Measurements from ENCODE around the gene RIPOR3. TPM values are rescaled to one million over a fixed set of nuclear protein-coding genes. Genes with fewer than 3 reads are reported as not detected.

RIPOR3 gene
- polyA plus RNA-seq, 1 donor (not counting 4 experiments of a cell fraction or from before 2014, with no cell fraction given) = 0.10 TPM

DNA sequence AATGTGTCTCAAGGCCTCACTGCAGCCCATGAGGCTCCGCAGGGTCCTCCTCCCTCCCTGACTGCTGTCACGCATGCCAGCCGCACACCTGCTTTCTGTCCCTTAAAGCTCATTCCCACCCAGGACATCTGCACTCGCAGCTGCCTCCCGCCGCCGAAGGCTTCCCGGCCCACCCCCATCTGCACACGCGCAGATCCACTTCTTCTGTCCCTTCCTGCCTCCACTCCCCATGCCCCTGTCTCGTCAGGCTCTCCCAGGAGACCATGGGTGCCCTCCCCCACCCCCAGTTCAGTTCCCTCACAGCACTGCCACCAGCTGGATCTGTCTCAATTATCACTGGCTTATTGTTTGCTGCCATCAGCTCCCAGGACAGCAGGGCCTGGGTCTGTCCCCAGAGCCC, 63.0 kb downstream of the RIPOR3 start:
- Histone ChIP-seq H4K20me1 (ENCODE audit: control insufficient read depth, extremely low read depth, insufficient read depth, low read length) (no peaks in the 10 kb centered on the region), H3K27me3 (ENCODE audit: control insufficient read depth, extremely low read depth, insufficient read depth, low read length) (peaks cover 13% of the 10 kb centered on the region), H3K9me3 (ENCODE audit: control insufficient read depth, low read depth, low read length) (no peaks in the 10 kb centered on the region), H2AFZ (ENCODE audit: control insufficient read depth, low read length) (no peak overlapping the region), H3K9ac (ENCODE audit: control insufficient read depth, extremely low read depth, insufficient read depth, low read length) (no peak overlapping the region), H3K79me2 (ENCODE audit: control insufficient read depth, insufficient read depth, low read length) (no peaks in the 10 kb centered on the region), H3K27ac (ENCODE audit: control insufficient read depth, insufficient read depth, low read length) (no peak overlapping the region), H3K4me1 (ENCODE audit: control insufficient read depth, extremely low read depth, insufficient read depth, low read length) (peaks cover 14% of the 10 kb centered on the region), H3K9me1 (ENCODE audit: control insufficient read depth, extremely low read depth, insufficient read depth, low read length) (no peaks in the 10 kb centered on the region), H3K4me3 (ENCODE audit: control insufficient read depth in 2 of 3, extremely low read depth in 1 of 3, insufficient read depth in 2 of 3, low read depth in 1 of 3, low read length in 3 of 3) (no peak overlapping the region), H3K36me3 (ENCODE audit: control insufficient read depth in 2 of 2, extremely low read depth in 1 of 2, insufficient read depth in 2 of 2, low read length in 2 of 2) (no peaks in the 10 kb centered on the region), H3K4me2 (ENCODE audit: control insufficient read depth, extremely low read depth, insufficient read depth, low read depth, low read length) (no peak overlapping the region)
- TF ChIP-seq, protein P1, sequence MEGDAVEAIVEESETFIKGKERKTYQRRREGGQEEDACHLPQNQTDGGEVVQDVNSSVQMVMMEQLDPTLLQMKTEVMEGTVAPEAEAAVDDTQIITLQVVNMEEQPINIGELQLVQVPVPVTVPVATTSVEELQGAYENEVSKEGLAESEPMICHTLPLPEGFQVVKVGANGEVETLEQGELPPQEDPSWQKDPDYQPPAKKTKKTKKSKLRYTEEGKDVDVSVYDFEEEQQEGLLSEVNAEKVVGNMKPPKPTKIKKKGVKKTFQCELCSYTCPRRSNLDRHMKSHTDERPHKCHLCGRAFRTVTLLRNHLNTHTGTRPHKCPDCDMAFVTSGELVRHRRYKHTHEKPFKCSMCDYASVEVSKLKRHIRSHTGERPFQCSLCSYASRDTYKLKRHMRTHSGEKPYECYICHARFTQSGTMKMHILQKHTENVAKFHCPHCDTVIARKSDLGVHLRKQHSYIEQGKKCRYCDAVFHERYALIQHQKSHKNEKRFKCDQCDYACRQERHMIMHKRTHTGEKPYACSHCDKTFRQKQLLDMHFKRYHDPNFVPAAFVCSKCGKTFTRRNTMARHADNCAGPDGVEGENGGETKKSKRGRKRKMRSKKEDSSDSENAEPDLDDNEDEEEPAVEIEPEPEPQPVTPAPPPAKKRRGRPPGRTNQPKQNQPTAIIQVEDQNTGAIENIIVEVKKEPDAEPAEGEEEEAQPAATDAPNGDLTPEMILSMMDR (optimal IDR thresholded peaks at IDR 0.05 in 1 of 3, IDR thresholded peaks at IDR 0.05 in 1 of 3, conservative IDR thresholded peaks at IDR 0.05 in 1 of 3; ENCODE audit: extremely low read depth in 1 of 3, insufficient read depth in 2 of 3, low read length in 3 of 3) = no peak
- no peak for TF ChIP-seq EZH2 (IDR thresholded peaks at IDR 0.05; ENCODE audit: low read length)
- FAIRE-seq (no peak), DNase-seq (ENCODE audit: low read depth, low spot score) (no peak)
- dilution Hi-C loops (cut with MboI; ENCODE audit: extremely low pct_ligation_motif_present, low sequenced_read_pairs) = no loop called here

DNA sequence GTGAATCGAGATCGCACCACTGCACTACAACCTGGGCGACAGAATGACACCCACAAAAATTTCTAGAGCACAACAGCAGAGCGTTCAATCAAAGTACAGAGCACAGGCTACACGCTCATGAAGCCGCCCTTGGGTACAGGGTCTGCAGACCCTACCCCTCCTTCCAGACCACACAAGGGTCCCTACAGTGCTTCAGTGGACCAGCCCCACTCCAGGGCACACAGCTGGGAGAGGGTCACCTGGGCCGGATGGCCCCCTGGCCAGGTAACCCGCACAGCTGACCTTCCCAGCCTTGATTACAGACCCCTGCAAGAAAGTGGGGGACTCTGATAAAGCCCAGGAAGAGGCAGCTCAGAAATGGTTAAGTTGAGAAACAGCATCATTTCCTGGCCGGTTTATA, 63.6 kb downstream of the RIPOR3 start:
- Histone ChIP-seq H3K27ac (ENCODE audit: control insufficient read depth, insufficient read depth, low read length) (no peak overlapping the region), H3K9ac (ENCODE audit: control insufficient read depth, extremely low read depth, insufficient read depth, low read length) (no peak overlapping the region), H3K4me3 (ENCODE audit: control insufficient read depth in 2 of 3, extremely low read depth in 1 of 3, insufficient read depth in 2 of 3, low read depth in 1 of 3, low read length in 3 of 3) (no peak overlapping the region), H3K9me1 (ENCODE audit: control insufficient read depth, extremely low read depth, insufficient read depth, low read length) (no peaks in the 10 kb centered on the region), H3K36me3 (ENCODE audit: control insufficient read depth in 2 of 2, extremely low read depth in 1 of 2, insufficient read depth in 2 of 2, low read length in 2 of 2) (no peaks in the 10 kb centered on the region), H3K27me3 (ENCODE audit: control insufficient read depth, extremely low read depth, insufficient read depth, low read length) (peaks cover 11% of the 10 kb centered on the region), H3K79me2 (ENCODE audit: control insufficient read depth, insufficient read depth, low read length) (no peaks in the 10 kb centered on the region), H3K4me2 (ENCODE audit: control insufficient read depth, extremely low read depth, insufficient read depth, low read depth, low read length) (no peak overlapping the region), H2AFZ (ENCODE audit: control insufficient read depth, low read length) (no peak overlapping the region), H3K4me1 (ENCODE audit: control insufficient read depth, extremely low read depth, insufficient read depth, low read length) (peaks cover 14% of the 10 kb centered on the region), H3K9me3 (ENCODE audit: control insufficient read depth, low read depth, low read length) (no peaks in the 10 kb centered on the region), H4K20me1 (ENCODE audit: control insufficient read depth, extremely low read depth, insufficient read depth, low read length) (no peaks in the 10 kb centered on the region)
- FAIRE-seq (no peak), DNase-seq (ENCODE audit: low read depth, low spot score) (no peak)
- dilution Hi-C loops (cut with MboI; ENCODE audit: extremely low pct_ligation_motif_present, low sequenced_read_pairs) = no loop called here
- TF ChIP-seq, protein P1 (optimal IDR thresholded peaks at IDR 0.05 in 1 of 3, IDR thresholded peaks at IDR 0.05 in 1 of 3, conservative IDR thresholded peaks at IDR 0.05 in 1 of 3; ENCODE audit: extremely low read depth in 1 of 3, insufficient read depth in 2 of 3, low read length in 3 of 3) = no peak
- no peak for TF ChIP-seq EZH2 (IDR thresholded peaks at IDR 0.05; ENCODE audit: low read length)
